ENCODE measurements around the gene IFIT2.

- no peak for TF ChIP-seq CTCF (conservative IDR thresholded peaks at IDR 0.05; ENCODE audit: low read depth in 2 of 2)
- no peak for TF ChIP-seq POLR2AphosphoS5 (IDR thresholded peaks at IDR 0.05; ENCODE audit: low read depth)
- TF ChIP-seq EZH2phosphoT487 (IDR thresholded peaks at IDR 0.05; ENCODE audit: unreplicated experiment), result no peak
- no peak for TF ChIP-seq EZH2 (IDR thresholded peaks at IDR 0.05; ENCODE audit: low read depth, unreplicated experiment)
- TF ChIP-seq JUNB (IDR thresholded peaks at IDR 0.05; ENCODE audit: unreplicated experiment), result no peak
- TF ChIP-seq ZNF462 (CRISPR knock-in tag; IDR thresholded peaks at IDR 0.05), result no peak
- no peak for TF ChIP-seq REST (IDR thresholded peaks at IDR 0.05; ENCODE audit: unreplicated experiment)
- TF ChIP-seq CREB1 (CRISPR knock-in tag; IDR thresholded peaks at IDR 0.05; ENCODE audit: low read depth), result no peak
- TF ChIP-seq ETS1 (IDR thresholded peaks at IDR 0.05), result no peak
- TF ChIP-seq NANOG (IDR thresholded peaks at IDR 0.05; ENCODE audit: borderline replicate concordance), result no peak
- TF ChIP-seq STAT1 (IDR thresholded peaks at IDR 0.05; ENCODE audit: unreplicated experiment), result no peak
Observed at GRCh38 chr10:89344156-89344555, 42.3 kb downstream of the IFIT2 start.

All from GM23338 (cell line).